Activated T-cell treated with anti-CD3 and anti-CD28 coated beads, Interleukin-2, amount 50 U/mL, for 48 hours (primary cell): Measurements from ENCODE around the gene ARMC9.
"Not testable (repeated sequence)": the region's sequence is repeated elsewhere in the genome, so short reads cannot be mapped to it uniquely, and the experiment has no call there.

Experiments
- DNase-seq, 2 experiments: peaks; one replicate each; pipeline ENCODE4 v3.0.0-alpha.2; 2020

The ARMC9 gene

GRCh38 chr2:231245249-231246094 is 47.0 kb downstream of the ARMC9 start:
- DNase-seq, result no peak

DNA sequence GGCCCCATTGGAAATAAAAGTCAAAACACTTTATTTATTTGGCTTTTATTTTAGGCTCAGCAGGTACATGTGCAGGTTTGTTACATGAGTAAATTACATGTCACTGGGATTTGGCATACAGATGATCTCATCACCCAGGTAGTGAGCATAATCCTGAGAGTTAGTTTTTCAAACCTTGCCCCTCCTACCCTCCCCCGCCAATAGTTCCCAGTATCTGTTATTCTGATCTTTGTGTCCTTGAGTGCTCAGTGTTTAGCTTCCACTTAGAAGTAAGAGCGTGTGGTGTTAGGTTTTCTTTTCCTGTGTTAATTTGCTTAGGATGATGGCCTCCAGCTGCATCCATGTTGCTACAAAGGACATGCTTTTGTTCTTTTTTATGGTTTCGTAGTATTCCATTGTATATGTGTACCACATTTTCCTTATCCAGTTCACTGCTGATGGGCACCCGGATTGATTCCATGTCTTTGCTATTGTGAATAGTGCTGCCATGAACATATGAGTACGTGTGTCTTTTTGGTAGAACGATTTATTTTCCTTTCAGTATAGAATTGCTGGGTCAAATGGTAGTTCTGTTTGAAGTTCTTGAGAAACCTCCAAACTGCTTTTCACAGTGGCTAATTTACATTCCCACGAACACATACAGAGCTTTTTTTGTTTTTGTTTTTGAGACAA is 47.9 kb downstream of the ARMC9 start:
- no peak for DNase-seq

DNA sequence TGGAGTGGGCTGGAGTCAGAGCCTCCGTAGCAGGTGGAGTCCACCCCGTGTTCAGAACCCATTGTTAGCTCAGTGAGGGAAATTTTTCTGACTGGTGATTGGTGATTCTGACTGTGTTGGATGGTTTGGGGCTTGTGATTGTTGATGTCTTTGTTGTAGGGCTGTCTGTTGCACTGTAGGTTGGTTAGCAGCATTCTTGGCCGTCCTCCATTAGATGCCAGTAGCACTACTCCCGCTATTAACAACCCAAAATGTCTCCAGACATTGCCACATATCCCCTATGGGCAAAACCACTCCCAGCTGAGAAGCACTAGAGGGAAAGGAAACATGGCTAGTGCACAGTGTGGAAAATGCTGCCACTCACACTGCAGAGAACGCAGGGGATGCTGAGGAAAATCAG is 51.7 kb downstream of the ARMC9 start:
- no peak for DNase-seq

GRCh38 chr2:231250698-231251097 is 52.3 kb downstream of the ARMC9 start:
- no peak for DNase-seq

DNA sequence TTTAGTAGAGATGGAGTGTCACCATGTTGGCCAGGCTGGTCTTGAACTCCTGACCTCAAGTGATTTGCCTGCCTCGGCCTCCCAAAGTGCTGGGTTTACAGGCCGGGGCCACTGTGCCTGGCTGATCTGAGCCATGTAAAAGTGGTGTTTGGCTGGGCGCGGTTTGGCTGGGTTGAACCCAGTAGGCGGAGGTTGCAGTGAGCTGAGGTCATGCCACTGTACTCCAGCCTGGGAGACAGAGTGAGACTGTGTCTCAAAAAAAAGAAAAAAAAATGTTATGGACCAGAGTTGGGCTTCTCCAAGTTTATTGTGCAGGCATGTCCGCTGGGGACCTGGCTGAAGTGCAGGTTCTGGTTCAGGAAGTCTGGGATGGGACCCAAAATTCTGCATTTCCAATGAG is 54.9 kb downstream of the ARMC9 start:
- DNase-seq, result not testable (repeated sequence)

DNA sequence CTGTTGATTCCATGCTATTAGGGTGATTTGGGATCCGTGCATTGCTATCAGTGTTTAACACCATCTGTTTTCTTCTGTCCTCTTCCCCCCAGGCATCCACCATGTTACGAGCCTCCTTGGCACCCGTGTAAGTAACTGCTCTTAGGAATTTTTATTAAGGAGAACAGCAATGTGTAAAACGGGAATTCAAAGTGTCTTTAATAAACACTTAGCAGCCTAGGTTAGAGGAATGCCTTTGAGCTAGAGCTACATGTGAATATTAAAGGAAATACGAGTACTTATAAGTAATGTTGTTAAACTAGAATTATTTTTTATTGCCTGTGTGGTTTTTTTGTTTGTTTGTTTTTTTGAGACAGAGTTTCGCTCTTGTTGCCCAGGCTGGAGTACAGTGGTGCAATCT is 58.1 kb downstream of the ARMC9 start:
- DNase-seq, result no peak

GRCh38 chr2:231257763-231258162 is 59.3 kb downstream of the ARMC9 start:
- DNase-seq, result no peak

- no peak for DNase-seq
Measured at GRCh38 chr2:231258701-231259100, 60.3 kb downstream of the ARMC9 start.

DNA sequence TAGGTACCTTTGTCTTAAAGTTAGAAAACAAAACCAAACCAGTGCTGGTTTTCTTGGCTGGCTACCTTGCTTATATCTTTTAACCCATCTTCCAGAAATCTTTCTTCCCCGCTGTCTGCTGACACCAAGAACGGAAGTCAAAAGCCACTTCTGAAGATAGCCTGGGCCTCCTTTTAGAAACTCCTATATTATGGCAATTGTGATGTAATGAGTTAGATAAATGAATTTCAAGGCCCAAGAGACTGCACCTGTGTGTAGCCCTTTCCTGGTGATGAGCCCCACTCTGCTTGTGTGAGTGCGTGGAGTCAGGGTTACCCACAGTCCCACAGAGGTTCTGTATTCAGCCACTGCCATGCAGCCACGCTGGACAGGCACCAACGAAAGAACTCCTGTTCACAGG is 60.7 kb downstream of the ARMC9 start:
- DNase-seq, result no peak

DNA sequence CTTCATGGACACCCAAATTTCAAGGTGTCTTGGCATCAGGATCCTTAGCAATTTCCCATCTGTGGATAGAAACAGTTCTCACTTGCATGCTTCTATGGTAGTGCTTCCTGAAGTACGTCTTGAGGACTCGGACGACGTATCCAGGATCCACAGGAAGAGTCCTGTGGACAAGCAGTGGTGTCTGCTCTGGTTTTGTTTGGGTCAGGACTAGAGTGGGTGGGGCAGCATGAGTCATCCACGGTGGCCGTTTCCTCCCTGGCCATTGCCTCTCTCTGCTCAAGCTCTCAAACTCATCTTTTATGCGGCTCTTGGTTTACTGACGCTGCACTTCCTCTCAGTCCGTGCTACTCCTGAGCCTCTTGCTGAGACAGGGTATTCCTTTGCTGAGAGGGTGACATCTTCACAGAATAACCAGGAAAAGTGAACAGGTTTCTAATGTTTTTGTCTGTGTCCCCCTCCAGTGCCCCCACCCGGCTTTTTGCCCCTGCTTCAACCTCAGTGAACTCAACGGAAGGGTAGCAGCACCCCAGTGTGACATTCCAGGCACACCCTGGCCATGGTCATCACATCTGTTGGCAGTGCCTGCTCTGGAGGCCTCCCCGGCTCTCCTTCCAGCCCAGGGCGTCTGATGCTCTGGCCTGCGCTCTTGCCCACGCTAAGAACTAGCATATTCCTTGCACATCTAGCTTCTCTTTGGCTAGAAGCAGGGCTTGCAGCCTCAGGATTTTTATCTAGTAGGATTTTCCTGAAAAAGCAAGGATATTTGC is 62.2 kb downstream of the ARMC9 start:
- DNase-seq, result no peak

- DNase-seq, result no peak
Measured at GRCh38 chr2:231263118-231263831, 64.8 kb downstream of the ARMC9 start.

- DNase-seq, result no peak
Measured at GRCh38 chr2:231270221-231271114, 72.0 kb downstream of the ARMC9 start.

DNA sequence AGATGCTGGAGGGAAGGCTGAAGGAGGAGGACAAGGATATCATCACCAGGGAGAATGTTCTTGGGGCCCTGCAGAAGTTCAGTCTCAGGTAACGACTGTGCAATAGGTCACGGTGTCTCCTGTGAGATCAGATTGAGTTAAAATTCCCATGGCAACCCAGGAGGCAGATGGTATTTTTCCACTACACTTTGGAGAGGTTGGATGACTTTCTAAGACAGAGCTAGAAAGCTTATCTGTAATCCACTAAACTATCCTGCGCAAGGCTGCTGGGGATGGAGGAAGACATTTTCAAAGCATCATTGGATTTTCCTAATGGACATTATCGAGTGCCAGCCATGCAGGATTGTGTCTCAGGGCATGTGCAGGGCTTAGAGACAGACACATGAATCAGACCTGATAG is 74.6 kb downstream of the ARMC9 start:
- DNase-seq, result no peak

- DNase-seq, result peak; percentile 21 to 23
Measured at GRCh38 chr2:231276987-231277386, 78.6 kb downstream of the ARMC9 start.

DNA sequence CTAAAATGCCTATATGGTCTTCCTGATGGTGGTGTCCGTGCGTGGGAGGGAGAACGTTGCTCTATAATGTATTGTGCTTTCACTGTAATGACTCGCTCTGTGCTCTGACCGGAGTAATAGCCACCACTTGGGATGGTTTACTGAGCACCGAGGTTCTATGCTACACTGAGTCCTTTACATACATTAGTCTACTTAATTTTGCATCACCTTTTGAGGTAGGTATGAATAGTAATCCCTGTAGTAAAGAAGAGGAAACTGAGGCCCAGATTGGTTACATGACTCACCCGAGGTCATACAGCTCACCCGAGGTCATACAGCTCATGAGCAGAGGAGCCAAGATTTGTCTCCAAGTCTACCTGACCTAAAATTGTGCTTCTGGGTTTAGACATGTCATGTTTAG is 79.5 kb downstream of the ARMC9 start:
- no peak for DNase-seq

GRCh38 chr2:231278868-231279267 is 80.4 kb downstream of the ARMC9 start:
- no peak for DNase-seq

DNA sequence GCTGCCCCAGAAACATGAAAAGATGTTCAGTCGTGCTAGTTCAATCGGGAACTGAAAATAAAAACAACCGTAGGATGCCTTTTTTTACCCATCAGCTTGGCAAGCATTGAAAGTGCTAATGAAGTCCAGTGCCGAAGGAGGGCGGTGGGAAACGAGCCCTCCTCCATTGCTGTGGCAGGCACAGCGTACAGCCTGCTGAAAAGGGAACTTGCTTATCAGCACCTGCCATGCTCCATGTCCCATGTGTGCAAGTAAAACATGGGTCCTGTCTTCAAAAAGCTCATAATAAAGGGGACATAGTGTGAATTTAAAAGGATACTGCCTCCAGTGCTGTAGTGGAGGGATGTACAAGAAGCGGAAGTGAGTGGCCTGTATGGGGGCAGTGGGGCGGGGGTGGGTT is 82.4 kb downstream of the ARMC9 start:
- no peak for DNase-seq

GRCh38 chr2:231284296-231284695 is 85.9 kb downstream of the ARMC9 start:
- no peak for DNase-seq

- DNase-seq, result no peak
Measured at GRCh38 chr2:231286964-231287363, 88.5 kb downstream of the ARMC9 start.

- no peak for DNase-seq
Measured at GRCh38 chr2:231287696-231288095, 89.3 kb downstream of the ARMC9 start.

- no peak for DNase-seq
Measured at GRCh38 chr2:231288590-231288989, 90.2 kb downstream of the ARMC9 start.
